GM12873 (cell line): Measurements from ENCODE around the gene PUS3.

ENCODE experiments used
- TF ChIP-seq, protein P1 (sequence below): IDR thresholded peaks from 2 replicates; pipeline ENCODE4 v1.5.1; 2012; ENCODE audit warnings: low read depth, mild to moderate bottlenecking, moderate library complexity, low read length, control low read depth; ENCODE audit not compliant: insufficient read depth; ENCODE audit errors: missing control alignments

PUS3 gene

DNA sequence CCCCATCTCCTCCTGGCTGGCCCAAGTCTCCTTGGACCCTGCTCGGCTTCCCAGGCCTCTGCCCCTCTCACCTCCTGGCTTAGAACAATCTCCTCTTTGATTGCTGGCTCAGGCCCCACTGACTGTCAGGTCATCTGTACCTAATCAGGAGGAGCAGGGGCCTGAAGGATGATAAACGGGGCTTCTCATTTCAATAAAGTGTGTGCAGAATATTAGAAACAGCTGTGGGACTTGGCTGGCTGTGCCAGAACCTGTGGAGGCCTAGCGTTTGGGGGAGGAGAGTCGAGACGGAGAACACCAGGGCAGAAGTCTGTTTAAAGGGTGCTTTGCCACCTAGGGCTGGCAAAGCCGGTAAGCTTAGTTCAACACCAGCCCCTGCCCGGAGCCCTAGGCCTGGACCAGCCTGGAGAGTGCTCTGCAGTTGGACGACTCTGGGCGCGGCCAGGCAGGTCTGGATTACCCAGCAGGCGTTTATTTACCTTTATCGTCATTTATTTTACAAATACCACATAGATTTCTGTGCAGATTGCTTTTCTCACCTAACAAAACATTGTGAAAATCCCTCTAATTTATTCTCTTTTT is 32.7 kb upstream of the PUS3 start:
- TF ChIP-seq, protein P1, sequence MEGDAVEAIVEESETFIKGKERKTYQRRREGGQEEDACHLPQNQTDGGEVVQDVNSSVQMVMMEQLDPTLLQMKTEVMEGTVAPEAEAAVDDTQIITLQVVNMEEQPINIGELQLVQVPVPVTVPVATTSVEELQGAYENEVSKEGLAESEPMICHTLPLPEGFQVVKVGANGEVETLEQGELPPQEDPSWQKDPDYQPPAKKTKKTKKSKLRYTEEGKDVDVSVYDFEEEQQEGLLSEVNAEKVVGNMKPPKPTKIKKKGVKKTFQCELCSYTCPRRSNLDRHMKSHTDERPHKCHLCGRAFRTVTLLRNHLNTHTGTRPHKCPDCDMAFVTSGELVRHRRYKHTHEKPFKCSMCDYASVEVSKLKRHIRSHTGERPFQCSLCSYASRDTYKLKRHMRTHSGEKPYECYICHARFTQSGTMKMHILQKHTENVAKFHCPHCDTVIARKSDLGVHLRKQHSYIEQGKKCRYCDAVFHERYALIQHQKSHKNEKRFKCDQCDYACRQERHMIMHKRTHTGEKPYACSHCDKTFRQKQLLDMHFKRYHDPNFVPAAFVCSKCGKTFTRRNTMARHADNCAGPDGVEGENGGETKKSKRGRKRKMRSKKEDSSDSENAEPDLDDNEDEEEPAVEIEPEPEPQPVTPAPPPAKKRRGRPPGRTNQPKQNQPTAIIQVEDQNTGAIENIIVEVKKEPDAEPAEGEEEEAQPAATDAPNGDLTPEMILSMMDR = no peak

DNA sequence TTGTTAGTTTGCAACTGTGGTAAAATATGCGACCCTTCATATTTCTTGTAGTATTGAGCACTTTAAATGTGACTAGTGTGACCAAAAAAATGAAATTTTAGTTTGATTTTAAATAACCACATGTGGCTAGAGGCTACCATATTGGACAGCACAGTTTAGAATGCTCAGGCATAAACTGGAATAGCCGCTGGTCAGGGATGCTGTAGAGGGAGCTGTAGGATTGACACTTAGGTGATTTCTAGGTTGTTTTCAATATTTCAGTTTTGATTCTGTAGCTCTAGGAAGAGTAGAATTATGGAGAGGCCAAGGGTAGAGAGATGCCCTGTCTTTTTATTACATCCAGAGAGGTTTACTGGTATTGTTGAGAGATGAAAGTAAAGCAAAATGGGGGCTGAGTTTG is 32.0 kb upstream of the PUS3 start:
- TF ChIP-seq, protein P1 = no peak

DNA sequence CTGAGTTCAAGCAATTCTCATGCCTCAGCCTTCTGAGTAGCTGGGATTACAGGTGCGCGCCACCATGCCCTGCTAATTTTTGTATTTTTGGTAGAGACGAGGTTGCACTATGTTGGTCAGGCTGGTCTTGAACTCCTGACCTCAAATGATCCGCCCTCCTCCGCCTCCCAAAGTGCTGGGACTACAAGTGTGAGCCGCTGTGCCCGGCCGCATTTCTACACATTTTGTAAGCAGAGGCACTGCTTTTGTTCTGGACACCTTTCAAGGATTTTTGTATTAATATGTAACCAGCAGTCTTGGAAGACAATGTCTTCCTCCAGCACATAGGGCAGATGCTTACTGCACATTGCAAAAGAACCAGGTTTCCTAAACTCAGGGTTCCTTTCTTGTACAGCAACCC is 31.5 kb upstream of the PUS3 start:
- TF ChIP-seq, protein P1 = no peak

DNA sequence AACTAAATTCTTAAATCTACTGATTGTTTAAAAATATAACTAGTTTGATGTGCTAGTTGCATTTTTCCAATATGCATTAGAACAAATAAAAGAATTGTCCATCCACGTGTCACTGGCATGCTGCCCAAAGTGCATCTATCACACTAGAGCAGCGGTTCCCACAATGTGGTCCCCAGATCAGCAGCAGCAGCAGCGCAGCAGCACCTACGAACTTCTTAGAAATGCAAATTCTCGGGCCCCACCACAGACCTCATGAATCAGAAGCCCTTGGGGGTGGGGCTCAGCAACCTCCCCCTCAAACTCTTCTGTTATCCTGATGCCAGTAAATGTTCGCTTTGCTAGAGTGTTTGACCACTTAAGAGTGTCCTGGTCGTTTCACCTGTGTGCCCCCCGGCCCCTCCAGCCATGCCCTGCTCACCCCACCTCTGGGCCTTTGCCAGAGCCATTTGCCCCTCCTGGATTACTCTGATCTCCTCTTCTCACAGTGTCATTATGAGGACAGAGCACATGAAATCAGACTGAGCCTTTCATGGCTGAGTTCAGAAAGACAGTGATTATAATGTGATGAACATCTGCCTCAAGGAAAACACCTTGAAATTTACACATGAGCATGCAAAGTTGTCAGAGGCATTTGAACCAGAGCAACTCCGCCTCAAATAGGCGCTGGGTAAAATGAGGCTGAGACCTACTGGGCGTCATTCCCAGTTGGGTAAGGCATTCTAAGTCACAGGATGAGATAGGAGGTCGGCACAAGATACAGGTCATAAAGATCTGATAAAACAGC is 30.2 kb upstream of the PUS3 start:
- TF ChIP-seq, protein P1 = no peak

DNA sequence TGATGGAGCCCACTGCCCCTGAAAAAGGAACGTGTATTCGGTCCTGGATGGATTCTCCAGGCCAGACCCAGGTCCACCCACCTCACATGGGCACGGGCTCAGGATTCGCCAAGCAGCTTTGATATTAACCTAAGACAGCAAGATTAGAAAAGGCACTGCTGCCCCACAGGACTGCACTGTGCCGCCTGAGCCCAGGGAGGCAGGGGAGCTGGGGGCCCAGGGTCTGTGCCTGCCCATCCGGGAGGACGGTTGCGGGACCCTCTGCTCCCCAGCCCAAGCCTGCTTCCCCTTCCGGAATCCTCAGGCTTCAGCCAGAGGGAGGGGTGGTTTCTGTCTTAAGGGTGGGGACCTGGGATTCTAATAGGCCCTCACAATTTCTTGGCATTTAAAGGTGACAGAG is 29.3 kb upstream of the PUS3 start:
- TF ChIP-seq, protein P1 = no peak

DNA sequence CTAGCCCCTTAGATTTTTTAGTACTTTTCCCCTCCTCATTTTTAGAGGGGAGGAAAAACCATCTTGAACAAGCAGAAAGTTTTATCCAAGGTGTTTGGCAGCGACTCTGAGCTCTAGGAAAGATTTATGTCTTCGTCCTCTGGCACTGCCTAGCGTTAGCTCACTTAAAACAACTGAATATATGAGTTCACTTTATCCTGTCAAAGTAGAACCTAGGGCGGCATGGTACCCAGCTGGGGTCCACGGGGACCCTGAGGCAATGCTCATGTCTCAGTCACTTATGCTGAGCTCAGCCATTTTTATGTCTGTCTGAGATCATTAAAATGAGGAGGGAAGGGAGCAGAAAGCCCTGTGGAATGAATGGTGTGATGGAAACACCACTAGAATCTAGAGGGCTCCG is 28.7 kb upstream of the PUS3 start:
- TF ChIP-seq, protein P1 = no peak

DNA sequence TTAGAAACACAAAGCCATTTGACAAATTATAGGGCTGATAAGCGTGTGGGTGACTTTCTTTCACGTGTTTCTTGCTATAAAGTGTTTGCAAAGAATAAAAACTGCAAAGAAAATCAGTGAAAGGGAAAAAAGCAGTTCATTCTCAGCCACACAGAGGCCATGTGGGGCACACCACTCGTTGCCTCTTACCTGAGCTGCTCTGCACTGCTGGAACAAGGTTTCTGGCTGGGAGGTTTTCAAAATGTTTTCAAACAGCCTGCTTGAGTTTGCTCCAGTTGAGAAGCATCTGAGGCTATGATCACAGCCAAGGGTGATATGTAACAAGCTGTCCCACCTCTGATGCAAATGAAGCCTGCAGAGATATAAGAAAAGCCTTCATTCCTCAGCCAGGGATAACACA is 28.1 kb upstream of the PUS3 start:
- TF ChIP-seq, protein P1 = no peak
